Muscle of back (tissue), 13 donors: Measurements from ENCODE around the gene SMURF2. TPM values are rescaled to one million over a fixed set of nuclear protein-coding genes. Genes with fewer than 3 reads are reported as not detected.
"Not testable (repeated sequence)": the region's sequence is repeated elsewhere in the genome, so short reads cannot be mapped to it uniquely, and the experiment has no call there.

Experiments
- DNase-seq, 3 donors: peaks; one replicate each; pipeline versions ENCODE4 v3.0.0 to v3.0.0-alpha.2; 2013
- long read RNA-seq, 9 donors: transcript quantifications; one replicate each; lab custom pipeline, GENCODE V29; 2026
- polyA plus RNA-seq, 10 donors: library from polyadenylated mRNA; unstranded; fragments of 120-200 nt; gene quantifications; one replicate each; pipeline ENCODE4 v1.2.1, GENCODE V29; 2013; ENCODE audit not compliant: insufficient read length in 10 of 10

The SMURF2 gene
- 10 to 100 TPM; 20.1 to 30.9 (median 25.7) TPM for polyA plus RNA-seq
- long read RNA-seq, donor 1, partial matches to known transcripts = 23 of 23 reads
- long read RNA-seq, donor 1, other reads (novel, unspliced or antisense) = 0 of 23 reads
- long read RNA-seq, donor 2, partial matches to known transcripts = 0 of 2 reads
- long read RNA-seq, donor 2, other reads (novel, unspliced or antisense) = 0 of 2 reads
- long read RNA-seq, donor 3 = 0 reads
- long read RNA-seq, donor 4, partial matches to known transcripts = 26 of 27 reads
- long read RNA-seq, donor 4, other reads (novel, unspliced or antisense) = 0 of 27 reads
- long read RNA-seq, donor 5, partial matches to known transcripts = 12 of 15 reads
- long read RNA-seq, donor 5, other reads (novel, unspliced or antisense) = 0 of 15 reads
- long read RNA-seq, donor 6 = 0 reads
- long read RNA-seq, donor 7 = 0 reads
- long read RNA-seq, donor 8, partial matches to known transcripts = 0 of 2 reads
- long read RNA-seq, donor 8, other reads (novel, unspliced or antisense) = 0 of 2 reads
- long read RNA-seq, donor 9 = 0 reads

DNA sequence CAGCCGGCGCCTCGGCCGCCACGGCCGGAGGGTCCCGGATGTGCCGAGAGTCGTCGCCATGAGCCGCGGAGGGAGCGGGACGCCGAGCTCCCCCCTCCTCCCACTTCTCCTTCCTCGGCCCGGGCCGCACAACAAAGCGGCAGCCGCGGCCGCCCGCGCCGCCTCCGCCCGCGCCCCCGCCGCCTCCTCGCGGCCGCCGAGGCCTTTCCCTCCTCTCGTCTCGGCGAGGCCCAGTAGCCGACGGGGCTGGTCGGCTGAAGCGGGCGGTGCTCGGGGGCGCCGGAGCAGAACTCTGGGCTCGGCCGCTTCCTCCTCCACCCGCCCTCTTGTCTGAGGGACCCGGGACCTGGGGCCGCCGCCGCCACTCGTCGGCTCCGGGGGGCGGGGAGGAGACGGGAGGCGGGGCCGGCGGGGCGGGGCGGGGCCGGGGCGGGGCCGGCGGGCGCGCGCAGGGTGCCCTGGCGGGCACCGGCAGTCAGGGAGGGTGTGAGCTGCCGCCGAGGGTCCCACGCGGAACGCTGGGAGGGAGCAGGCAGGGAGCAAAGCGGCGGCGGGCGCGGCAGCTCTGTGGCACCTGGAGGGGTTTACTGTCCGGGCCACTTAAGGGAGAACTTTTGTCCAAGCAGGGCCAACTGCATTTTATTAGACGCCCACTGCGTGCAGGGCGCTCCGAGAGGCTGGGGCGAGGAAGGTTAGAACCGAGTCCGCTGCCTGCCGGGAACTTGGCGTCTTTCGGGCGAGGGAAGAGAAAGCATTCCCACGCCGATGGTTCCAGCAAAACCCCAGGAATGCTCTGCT lies at the start of gene SMURF2:
Gene SMURF2, minus strand, starts transcription at position 332 of the 798 bp plus-strand sequence. CDS start 427 bp downstream, outside the sequence.
- DNase-seq = peak; percentile 73 to 85 (median 76)

DNA sequence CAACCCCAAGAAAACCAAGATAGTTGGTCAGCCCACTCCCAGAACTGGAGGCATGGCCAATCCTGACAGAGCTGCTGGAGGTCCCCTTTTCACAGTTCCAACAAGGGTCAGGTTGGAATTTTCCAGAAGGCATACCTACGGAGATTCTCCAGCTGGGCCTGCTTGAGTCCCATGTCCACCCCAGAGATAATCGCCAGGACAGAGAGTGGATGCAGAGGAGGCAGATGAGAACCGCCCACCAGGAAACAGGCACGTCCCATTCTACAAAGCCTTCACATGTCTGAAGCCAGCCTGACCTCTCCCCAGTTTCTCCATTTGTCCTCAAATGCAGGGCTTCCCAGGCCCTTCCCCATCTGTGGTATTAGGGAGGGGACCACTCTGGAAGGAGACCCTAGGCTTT lies 47.4 kb upstream of the SMURF2 start:
- no peak for DNase-seq

DNA sequence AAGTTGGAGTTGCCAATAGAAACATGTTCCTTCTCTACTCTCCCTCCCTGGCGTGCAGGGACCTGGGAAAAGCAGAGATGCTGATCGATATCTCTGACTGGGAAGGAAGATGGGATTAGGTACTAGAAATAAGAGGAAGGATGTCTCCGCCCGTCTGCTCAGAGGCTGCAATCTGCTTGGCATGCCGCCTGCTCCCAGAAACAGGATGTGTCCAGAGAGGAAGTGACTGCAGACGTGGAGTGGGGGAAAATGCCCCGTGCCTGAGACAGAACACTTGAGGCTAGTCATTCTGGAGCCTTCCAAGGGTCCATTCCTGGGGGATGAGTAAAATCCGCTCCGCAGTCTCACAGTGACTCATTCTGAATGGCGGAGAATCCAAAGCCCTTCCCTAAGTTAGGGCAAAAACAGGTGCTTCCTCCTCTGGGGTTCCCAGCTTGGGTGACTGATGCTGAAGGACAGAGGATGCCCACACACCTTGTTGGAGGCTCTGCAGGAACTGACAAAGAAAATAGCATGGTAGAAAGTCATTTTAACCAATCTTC lies 45.0 kb upstream of the SMURF2 start:
- DNase-seq = peak; percentile 72 to 97 (median 87)

DNA sequence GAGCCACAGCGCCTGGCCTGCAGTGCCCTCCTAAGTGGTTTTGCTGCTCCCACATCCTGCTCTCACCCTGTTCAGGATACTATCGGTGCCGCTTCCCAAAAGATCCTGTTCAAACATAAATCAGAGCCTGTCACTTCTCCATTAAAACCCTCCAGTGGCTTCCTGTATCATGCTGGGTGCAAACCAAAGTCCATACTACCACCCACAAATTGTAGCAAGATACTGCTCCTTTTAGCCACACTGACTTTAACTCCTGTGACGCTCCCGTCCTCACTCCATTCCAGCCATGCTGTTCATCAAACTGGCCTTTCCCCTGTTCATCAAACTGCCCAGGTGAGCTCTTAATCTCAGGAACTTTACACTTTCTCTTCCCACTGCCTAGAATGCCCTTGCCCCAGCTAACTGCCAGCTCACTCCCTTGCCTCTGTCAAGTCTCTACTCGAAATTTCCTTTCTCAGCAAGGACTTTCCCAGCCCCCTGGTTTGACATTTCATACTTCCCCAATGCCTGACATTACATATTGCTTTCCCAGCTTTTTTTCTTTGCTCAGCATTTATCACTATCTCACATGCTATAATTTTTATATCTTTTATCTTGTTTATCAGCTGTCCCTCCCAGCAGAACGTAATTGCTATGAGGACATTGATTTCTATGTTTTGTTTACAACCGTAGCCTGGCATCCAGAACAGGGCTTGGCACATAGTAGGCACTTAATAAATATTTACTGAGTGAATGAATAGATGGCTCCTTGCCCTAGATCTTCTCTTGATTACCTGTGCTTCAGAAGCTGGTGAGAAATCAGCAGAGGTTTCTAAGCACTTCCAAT lies 44.3 kb upstream of the SMURF2 start:
- no peak for DNase-seq

DNA sequence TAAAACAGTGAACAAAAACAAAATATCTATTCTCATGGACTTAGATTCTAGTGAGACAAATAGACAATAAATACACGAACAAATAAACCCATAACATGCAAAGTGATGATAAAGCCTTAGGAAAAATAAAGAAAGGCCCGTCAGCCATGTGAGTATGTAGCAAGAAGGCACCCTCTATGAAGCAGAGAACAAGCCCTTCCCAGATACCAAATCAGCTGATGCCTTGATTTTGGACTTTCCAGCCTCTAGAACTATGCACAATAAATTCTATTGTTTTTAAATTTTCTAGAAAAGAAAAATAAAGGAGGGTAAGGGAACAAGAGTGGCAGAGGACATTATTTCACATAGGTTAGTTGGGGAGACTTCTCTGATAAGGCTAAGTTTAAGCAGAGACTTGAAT lies 40.7 kb upstream of the SMURF2 start:
- no peak for DNase-seq

DNA sequence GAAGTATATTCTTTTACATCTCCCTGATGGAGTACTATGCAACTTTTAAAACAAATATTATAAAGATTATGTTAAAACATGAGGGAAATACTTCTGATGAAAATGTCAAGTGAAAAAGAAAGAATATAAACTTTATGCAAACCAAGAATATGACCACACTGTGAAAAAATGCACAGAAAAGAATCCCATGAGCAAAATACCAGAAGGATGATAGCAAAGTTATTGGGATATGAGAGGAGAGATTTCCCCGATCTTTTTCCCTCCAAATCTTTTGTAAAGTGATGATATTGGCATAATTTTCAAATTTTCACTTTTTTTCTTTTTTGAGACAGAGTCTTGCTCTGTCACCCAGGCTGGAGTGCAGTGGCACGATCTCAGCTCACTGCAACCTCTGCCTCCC lies 36.6 kb upstream of the SMURF2 start:
- no peak for DNase-seq

DNA sequence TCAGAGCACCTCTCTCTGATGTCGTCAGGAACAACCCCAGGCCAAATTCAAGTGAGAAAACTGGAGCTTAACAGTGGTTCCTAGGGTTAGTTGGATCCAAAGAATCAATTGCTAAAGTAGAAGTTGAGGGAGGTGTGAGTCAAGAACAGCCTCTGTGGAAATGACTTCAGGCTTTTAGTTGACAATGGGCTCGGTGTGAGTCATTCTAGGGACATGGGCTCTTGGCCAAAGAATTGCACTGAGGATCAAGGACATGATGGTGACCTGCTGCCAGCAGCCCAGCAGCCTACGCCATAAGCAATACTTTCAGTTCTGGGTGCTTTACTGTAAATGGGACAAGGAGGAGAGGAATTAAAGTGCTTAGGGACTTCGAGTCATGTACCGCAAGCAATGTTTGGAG lies 32.1 kb upstream of the SMURF2 start:
- DNase-seq = no peak

DNA sequence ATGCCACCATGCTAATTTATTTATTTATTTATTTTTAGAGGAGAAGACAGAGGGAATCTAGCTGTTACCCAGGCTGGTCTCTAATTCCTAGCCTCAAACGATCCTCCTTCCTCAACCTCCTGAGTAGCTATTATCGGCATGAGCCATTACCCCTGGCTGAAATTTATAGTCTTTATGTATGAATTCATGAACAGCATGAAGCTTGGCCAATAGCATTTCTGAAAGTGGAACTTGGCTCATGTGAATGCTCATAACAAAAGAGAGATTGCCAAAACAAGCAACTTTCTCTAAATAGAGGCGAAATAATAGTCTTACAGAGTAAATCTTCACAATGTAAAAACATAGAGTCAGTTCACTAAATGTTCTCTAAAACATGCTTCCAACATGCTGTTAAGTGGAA lies 30.1 kb upstream of the SMURF2 start:
- peak in 1 of 3 donors; percentile 51 for DNase-seq

DNA sequence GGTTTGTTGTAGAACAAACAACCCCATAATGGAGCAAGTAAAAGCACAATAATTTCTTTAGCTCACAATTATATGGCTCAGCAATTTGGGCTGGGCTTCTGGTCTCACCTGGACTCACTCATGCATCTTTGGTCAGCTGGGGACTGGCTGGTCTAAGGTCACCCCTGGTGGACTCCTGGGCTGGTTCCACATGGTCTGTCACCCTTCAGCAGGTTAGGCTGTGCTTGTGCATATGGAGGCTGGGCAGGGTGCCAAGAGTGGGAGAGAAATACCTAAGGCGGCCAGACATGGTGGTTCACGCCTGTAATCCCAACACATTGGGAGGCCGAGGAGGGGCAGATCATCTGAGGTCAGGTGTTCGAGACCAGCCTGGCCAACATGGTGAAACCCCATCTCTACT lies 27.0 kb upstream of the SMURF2 start:
- no peak for DNase-seq

DNA sequence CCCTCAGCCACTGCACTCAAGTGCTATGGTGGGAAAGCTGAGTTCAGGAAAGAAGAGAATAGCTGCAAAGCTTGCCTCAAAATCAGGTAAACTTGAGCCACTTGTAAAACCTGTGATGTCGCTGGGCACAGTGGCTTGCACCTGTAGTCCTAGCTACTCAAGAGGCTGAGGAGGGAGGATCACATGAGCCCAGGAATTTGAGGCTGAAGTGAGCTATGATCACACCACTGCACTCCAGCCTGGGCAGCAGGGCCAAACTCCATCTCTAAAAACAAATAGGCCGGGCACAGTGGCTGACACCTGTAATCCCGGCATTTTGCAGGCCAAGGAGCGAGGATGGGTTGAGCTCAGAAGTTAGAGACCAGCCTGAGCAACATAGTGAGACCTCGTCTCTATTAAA lies 26.4 kb upstream of the SMURF2 start:
- DNase-seq = no peak

DNA sequence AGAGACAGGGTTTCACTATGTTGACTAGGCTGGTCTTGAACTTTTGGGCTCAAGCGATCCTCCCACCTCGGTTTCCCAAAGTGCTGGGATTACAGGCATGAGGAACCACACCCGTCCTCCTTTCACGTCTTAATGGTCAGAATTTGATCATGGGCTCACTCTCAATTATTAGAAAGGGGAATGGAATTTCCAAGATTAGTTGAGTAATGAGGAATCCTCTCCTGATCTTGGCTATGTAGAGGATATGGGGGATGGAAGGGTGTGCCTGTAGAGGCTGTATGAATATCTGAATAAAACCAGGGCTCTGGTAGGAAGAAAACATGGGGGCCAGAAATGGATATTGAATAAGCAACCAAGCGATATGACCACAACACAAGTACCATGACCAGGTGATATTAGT lies 25.9 kb upstream of the SMURF2 start:
- DNase-seq = peak in 1 of 3 donors; percentile 55

DNA sequence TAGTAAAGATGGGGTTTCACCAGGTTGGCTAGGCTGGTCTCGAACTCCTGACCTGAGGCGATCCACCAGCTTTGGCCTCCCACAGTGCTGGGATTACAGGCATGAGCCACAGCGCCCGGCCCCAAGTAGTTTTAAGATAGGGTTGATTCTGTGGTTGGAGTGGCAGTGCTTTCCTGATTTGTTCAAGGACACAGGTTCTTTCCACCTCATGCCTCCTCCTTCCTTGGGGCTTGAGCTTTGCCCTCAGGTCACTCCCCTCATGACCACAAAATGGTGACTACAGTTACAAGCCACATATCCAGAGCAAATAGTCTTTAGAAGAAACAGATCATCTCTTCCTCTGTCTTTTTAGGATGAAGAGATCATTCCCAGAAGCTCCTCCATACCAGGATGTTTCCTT lies 25.3 kb upstream of the SMURF2 start:
- no peak for DNase-seq

DNA sequence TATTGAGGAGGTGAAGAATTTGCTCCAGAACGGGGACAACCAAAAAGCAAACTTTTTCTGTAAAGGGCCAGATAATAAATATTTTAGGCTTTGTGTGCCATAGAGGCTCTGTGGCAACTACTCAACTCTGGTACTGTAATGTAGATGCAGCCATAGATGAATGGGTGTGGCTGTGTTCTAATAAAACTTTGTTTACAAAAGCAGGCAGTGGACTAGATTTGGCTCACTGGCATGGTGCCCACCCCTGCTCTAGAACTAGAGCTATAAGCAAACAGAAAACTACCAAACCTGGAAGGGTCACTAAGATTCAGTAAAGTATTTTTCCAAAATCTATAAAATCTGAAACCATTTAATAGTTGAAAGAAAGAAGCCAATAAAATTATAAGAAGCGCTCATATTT lies 24.6 kb upstream of the SMURF2 start:
- no peak for DNase-seq

DNA sequence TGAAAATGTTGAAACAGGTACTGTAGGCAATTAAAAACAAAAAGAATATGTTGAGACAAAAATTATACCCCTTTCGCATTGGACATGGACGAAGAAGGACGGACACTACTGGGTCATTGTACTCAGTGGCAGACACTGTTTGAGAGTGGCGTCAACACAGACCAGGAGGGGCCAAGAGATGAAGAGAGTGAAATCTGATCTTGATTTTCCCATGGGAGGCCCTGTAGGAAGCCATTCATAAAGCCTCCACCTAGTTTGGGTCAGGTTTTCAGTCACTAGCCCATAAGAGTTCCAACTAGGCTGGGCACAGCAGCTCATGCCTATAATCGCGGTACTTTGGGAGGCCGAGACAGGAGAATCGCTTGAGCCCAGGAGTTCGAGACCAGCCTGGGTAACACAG lies 23.6 kb upstream of the SMURF2 start:
- no peak for DNase-seq

DNA sequence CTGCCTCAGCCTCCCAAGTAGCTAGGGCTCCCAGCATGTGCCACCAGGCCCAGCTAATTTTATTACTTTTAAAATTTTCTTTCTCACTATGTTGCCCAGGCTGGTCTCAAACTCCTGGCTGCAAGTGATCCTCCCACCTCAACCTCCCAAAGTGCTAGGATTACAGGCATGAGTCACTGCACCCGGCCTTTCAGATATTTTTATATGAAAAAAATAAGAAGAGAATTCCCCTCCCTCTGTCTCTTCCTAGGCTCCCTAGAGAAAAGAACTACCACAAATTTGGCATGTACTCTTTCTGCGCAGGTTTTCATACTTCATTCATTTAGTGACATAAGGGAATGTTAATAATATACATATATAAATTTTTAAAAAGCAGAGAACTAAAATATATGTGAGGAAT lies 21.7 kb upstream of the SMURF2 start:
- no peak for DNase-seq

DNA sequence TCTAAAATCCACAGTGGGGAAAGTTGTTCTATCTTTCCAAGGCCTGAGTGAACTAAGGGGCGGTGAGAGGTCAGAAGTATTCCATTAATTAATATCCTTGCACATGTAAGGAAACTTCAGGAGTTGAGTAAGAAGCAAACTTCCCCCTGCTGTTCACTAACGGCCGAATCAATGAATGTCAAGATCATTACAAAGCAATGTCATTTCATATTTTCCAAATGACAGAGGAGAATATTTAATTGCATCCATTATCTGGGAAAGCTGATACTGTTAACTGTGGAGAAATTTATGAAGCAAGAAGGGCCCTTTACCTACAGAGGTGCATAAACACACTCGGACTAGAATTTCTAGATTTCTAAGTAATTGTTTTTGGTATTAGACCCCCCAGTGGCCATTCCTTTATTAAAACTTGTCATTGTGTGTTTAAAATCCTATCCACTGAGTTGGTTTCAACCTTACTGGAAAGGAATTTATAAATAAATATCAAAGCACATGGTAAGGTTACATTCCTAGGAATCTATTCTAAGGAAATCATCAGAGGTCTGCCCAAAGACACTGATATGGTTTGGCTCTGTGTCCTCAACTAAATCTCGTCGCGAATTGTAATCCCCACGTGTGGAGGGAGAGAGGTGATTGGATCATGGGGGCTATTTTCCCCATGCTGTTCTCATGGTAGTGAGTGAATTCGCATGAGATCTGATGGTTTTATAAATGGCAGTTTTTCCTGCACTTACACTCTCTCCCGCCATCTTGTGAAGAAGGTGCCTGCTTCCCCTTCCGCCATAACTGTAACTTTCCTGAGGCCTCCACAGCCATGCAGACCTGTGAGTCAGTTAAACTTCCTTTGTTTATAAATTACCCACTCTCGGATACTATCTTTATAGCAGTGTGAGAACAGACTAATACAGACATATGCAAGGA lies 20.4 kb upstream of the SMURF2 start:
- peak in 1 of 3 donors; percentile 65 for DNase-seq

DNA sequence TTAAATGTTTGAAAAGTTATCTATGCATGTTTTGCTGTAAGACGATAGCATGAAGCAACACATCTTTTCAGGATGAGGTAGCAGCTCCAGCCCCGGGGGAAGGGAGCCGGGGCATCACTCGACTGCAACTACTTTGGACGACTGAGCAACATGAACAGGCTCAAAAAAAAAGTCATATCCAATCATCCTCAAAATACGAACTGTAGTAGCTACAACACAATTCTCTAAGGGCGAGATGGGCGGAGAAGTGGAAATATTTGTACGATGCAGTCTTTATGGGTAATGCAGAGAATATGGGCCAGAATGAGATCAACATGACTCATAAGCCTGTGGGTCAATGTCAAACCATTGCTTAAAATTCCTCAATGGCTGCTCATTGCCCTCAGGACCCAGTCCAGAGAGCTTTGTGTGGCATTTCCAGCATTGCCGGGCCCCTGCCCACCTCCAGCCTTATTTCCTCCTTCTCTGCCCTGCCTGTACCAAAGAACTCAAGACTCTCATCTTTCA lies 17.7 kb upstream of the SMURF2 start:
- DNase-seq = peak; percentile 77 to 97 (median 86)

DNA sequence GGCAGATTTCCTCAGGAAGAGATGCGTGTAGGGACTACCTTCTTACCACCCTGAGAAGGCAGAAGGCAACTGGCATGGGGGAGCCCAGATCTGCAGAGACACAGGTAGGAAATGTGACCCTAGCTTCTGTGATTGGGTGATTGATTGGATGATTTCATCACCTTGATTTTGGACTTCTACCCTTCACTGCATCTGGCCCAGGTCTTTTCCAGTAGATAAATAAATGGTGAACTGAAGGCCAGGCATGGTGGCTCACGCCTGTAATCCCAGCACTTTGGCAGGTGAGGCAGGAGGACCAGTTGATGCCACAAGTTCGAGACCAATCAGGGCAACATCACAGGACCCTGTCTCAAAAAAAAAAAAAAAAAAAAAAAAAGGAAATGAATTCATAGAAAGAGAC lies 14.7 kb upstream of the SMURF2 start:
- no peak for DNase-seq

DNA sequence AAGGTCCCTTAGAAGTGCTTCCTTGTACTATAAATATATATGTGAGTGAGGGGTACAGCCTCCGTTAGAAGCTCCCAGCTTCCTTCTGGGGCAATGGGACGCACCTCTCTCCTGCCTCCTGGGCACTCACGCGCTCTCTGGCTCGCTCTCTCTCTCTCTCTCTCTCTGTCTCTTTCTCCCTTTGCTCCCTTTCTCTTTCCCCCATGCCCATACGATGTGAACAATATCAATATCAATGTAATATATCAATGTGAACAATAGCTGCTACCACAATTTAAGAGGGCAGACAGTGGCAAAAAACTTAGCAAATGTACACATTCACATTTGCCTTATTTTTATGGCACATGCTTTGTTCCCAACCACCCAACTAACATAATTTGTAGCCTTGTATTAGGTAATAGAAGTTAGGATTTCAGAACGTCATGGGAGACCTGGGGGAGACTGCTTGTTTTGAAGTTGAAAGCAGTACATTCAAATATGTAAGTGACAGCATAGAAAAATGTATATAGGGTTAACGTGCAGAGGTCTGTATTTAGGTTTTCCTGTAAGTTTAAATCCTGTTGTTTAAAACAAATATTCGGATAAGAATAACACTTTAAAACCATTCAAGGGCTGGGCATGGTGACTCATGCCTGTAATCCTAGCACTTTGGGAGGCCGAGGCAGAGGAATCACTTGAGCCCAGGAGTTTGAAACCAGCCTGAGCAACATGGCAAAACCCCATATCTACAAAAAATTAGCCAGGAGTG lies 8.9 kb upstream of the SMURF2 start:
- not testable (repeated sequence) for DNase-seq
